ENCODE data around the gene ADI1. TPM values are rescaled to one million over a fixed set of nuclear protein-coding genes. Genes with fewer than 3 reads are reported as not detected.

ADI1 gene
- total and polyA plus RNA-seq, 2 of the 4 experiments (the other 2 are of a cell fraction): 43.2 to 46.0 TPM

GRCh38 chr2:3493615-3494007 lies 25.7 kb downstream of the ADI1 start:
- WGBS, 2 experiments (ENCODE audit: extremely low coverage in 2 of 2, insufficient read length in 1 of 2): no CpG with 5 or more reads among the region's 10 CpGs

More at GRCh38 chr2:3493615-3494007, 25.7 kb downstream of the ADI1 start:
- H4K91ac ChIP-seq (ENCODE audit: insufficient read depth, low read depth, low read length): peak overlapping the region; percentile 34
- peak overlapping the region; percentile 54; the same call in 1 of the 2 replicates for H2AK5ac ChIP-seq (ENCODE audit: low read depth, low read length)
- H3K4me1 ChIP-seq (ENCODE audit: control insufficient read depth, insufficient read depth, low read length): peaks cover 6% of the 10 kb centered on the region; the same call in 1 of the 2 replicates
- H4K5ac ChIP-seq (ENCODE audit: low read depth, low read length): no peak overlapping the region
- peaks cover 11% of the 10 kb centered on the region; the same call in 1 of the 2 replicates for H3K9me1 ChIP-seq (ENCODE audit: insufficient read depth, low read length)
- peak overlapping the region; percentile 48 for H2AFZ ChIP-seq (replicated peaks; ENCODE audit: low read length, poor library complexity)
- H3K36me3 ChIP-seq (ENCODE audit: control insufficient read depth, insufficient read depth, low read length): peaks cover 16% of the 10 kb centered on the region
- in situ Hi-C loops (cut with MboI; ENCODE audit: low sequenced_read_pairs) (no loop called here), dilution Hi-C loops (cut with HindIII; ENCODE audit: low sequenced_read_pairs, unreplicated experiment) (no loop called here), intact Hi-C loops (cut with micrococcal nuclease) (loop anchor here (2.0 kb wide), 1 partner anchor 65 kb away; the partner anchor contains the start of gene RNASEH1)
- no peaks in the 10 kb centered on the region for H3K79me1 ChIP-seq (ENCODE audit: low read depth in 1 of 2, low read length in 2 of 2)
- H3K27me3 ChIP-seq (ENCODE audit: control insufficient read depth, insufficient read depth, low read length): no peaks in the 10 kb centered on the region
- H3K9ac ChIP-seq (ENCODE audit: low read depth, low read length): no peak overlapping the region
- peak overlapping the region; percentile 48 for H3K4me2 ChIP-seq (ENCODE audit: low read depth, low read length)
- DNase-seq (peak; percentile 75), ATAC-seq (ENCODE audit: low read depth) (peak; percentile 88)
- no peak overlapping the region for H3K18ac ChIP-seq (ENCODE audit: low read depth, low read length)
- CTCF ChIA-PET: interaction anchor here (1.2 kb wide), 1 partner anchor 158 kb away, joined by 3 read pairs; no protein-coding TSS in a partner anchor
- peak overlapping the region; percentile 39 for H2AK9ac ChIP-seq (replicated peaks; ENCODE audit: low read depth, low read length, poor library complexity)
- peak overlapping the region; percentile 67; the same call in 1 of the 2 replicates for H3K27ac ChIP-seq (ENCODE audit: insufficient read depth, low read length)
- H2BK120ac ChIP-seq (ENCODE audit: low read depth, low read length): no peak overlapping the region
- H3K56ac ChIP-seq (ENCODE audit: extremely low read depth, insufficient read depth, low read length): no peak overlapping the region
- H3K14ac ChIP-seq (replicated peaks; ENCODE audit: low read depth, low read length): no peak overlapping the region
- no TSS peak for BruUV-seq (replicated peaks)
- no peak overlapping the region for H2BK15ac ChIP-seq (ENCODE audit: low read depth, low read length)
- no peaks in the 10 kb centered on the region for H3K9me3 ChIP-seq (ENCODE audit: control insufficient read depth, insufficient read depth, low read length)
- peak overlapping the region; percentile 12 for H2BK5ac ChIP-seq (ENCODE audit: low read depth, low read length, poor library complexity, severe bottlenecking)
- H2BK20ac ChIP-seq (ENCODE audit: low read depth, low read length): no peak overlapping the region
- POLR2A ChIA-PET (ENCODE audit: unreplicated experiment): no interaction called here
- no peak overlapping the region for H3K4me3 ChIP-seq (ENCODE audit: insufficient read depth, low read depth, low read length)
- no peak for TF ChIP-seq MAZ (IDR thresholded peaks at IDR 0.05; ENCODE audit: borderline replicate concordance, low read depth, low read length)
- no peak for TF ChIP-seq FOS (IDR thresholded peaks at IDR 0.05; ENCODE audit: low read depth, low read length)
- TF ChIP-seq NFE2L2 (IDR thresholded peaks at IDR 0.05; ENCODE audit: low read depth, low read length): no peak
- no peak for TF ChIP-seq MXI1 (IDR thresholded peaks at IDR 0.05; ENCODE audit: borderline replicate concordance, low read depth, low read length)
- TF ChIP-seq POLR2A (IDR thresholded peaks at IDR 0.05; ENCODE audit: low read depth, low read length): peak; percentile 56; the same call in 1 of the 2 replicates
- TF ChIP-seq RFX5 (IDR thresholded peaks at IDR 0.05; ENCODE audit: low read depth, low read length): no peak
- TF ChIP-seq MAFK (IDR thresholded peaks at IDR 0.05; ENCODE audit: low read depth, low read length): no peak
- H3K23ac ChIP-seq (ENCODE audit: low read depth, low read length): peak overlapping the region; percentile 60
- peak overlapping the region in 1 of 2 experiments; percentile 4; a peak in 1 of 4 replicates for H4K8ac ChIP-seq (ENCODE audit: low read depth in 2 of 2, low read length in 2 of 2)
- peak overlapping the region; percentile 7; the same call in 1 of the 2 replicates for H3K4ac ChIP-seq (ENCODE audit: low read depth, low read length)
- H4K20me1 ChIP-seq (ENCODE audit: insufficient read depth, low read length): no peaks in the 10 kb centered on the region

Measured in IMR-90 (cell line).